GM12878 (cell line): ENCODE data around the gene PLEKHG1. TPM values are rescaled to one million over a fixed set of nuclear protein-coding genes. Genes with fewer than 3 reads are reported as not detected.

Experiments
- ATAC-seq: fragments of 200-7000 bp; cut with Tn5 transposase; 3 replicates; pipeline ENCODE4 v1.9.1; 2020; ENCODE audit warnings: mild to moderate bottlenecking, moderate library complexity
- BruUV-seq: library from RNA; stranded (reverse); fragments of 400-500 nt; replicated peaks from 2 replicates; lab custom pipeline; 2021; lab: Mats Ljungman, UMichigan
- CTCF ChIA-PET: fragments of 300-600 bp; sonication (Branson Sonifier 250); formaldehyde crosslinking; extraction: SDS; loops from one replicate; lab custom pipeline; 2021; ENCODE audit warnings: inconsistent platforms; lab: Yijun Ruan, JAX
- POLR2A ChIA-PET: fragments of 350-600 bp; formaldehyde crosslinking; extraction: SDS; loops from one replicate; lab custom pipeline; 2021; ENCODE audit warnings: inconsistent platforms; lab: Charles Lee
- RAD21 ChIA-PET: fragments of 300-600 bp; sonication (Branson Sonifier 250); formaldehyde crosslinking; loops from one replicate; lab custom pipeline; 2023; ENCODE audit warnings: antibody characterized with exemption; ENCODE audit not compliant: unreplicated experiment; lab: Charles Lee
- SMC1A ChIA-PET: fragments of 300-600 bp; sonication (Branson Sonifier 250); formaldehyde crosslinking; loops from one replicate; lab custom pipeline; 2023; ENCODE audit not compliant: unreplicated experiment, uncharacterized antibody; lab: Charles Lee
- DNase-seq: peaks from one replicate; pipeline ENCODE4 v3.0.0-alpha.2; 2011; ENCODE audit warnings: low read depth, low spot score
- FAIRE-seq: peaks from 3 replicates; lab custom pipeline; 2011; peaks lifted over from hg19 to GRCh38; lab: Jason Lieb, UNC
- H2AFZ ChIP-seq: 2 replicates; pipeline ENCODE4 v1.6.0; 2011; ENCODE audit warnings: low read depth, low read length, control low read depth; ENCODE audit not compliant: control insufficient read depth
- H3K27ac ChIP-seq: 2 replicates; pipeline ENCODE4 v1.5.1; 2011; ENCODE audit warnings: control low read depth; ENCODE audit not compliant: control insufficient read depth, insufficient read depth
- H3K27me3 ChIP-seq, 2 experiments: replicated peaks in 1 of 2; 2 replicates each; pipeline versions ENCODE4 v1.6.0 to v1.6.1; 2011; ENCODE audit warnings: low read length in 1 of 2; ENCODE audit not compliant: control insufficient read depth in 2 of 2, insufficient read depth in 2 of 2
- H3K36me3 ChIP-seq, 2 experiments: 2 replicates each; pipeline ENCODE4 v1.5.1; 2011; ENCODE audit warnings: low read length in 1 of 2; ENCODE audit not compliant: control insufficient read depth in 2 of 2, insufficient read depth in 2 of 2
- H3K4me1 ChIP-seq: 2 replicates; pipeline ENCODE4 v1.6.1; 2011; ENCODE audit warnings: mild to moderate bottlenecking, low read length, moderate library complexity, mixed read lengths; ENCODE audit not compliant: control insufficient read depth, insufficient read depth
- H3K4me2 ChIP-seq: 2 replicates; pipeline ENCODE4 v1.6.0; 2011; ENCODE audit warnings: control low read depth; ENCODE audit not compliant: control insufficient read depth, insufficient read depth
- H3K4me3 ChIP-seq: fragments of 200-600 bp; sonication (generic); 2 replicates; pipeline ENCODE4 v1.5.1; 2016
- H3K79me2 ChIP-seq: 2 replicates; pipeline ENCODE4 v1.6.0; 2011; ENCODE audit warnings: low read length; ENCODE audit not compliant: control insufficient read depth, insufficient read depth
- H3K9ac ChIP-seq: 2 replicates; pipeline ENCODE4 v1.8.0; 2011; ENCODE audit warnings: low read length, control low read depth, mixed read lengths; ENCODE audit not compliant: control insufficient read depth, insufficient read depth
- H3K9me3 ChIP-seq: replicated peaks from 3 replicates; pipeline ENCODE4 v1.5.1; 2011; ENCODE audit warnings: mild to moderate bottlenecking, low read length; ENCODE audit not compliant: control insufficient read depth, insufficient read depth
- H4K20me1 ChIP-seq: 2 replicates; pipeline ENCODE4 v1.6.0; 2011; ENCODE audit not compliant: control insufficient read depth, insufficient read depth
- ATF7 ChIP-seq: fragments of 450-650 bp; IDR thresholded peaks from 2 replicates; pipeline ENCODE4 v1.6.1; 2016; ENCODE audit warnings: low read depth, mild to moderate bottlenecking
- CBX3 ChIP-seq: fragments of 200-600 bp; sonication (generic); IDR thresholded peaks from 2 replicates; pipeline ENCODE4 v1.6.1; 2016; ENCODE audit warnings: low read depth, borderline replicate concordance
- MXI1 ChIP-seq: fragments of 150-350 bp; IDR thresholded peaks from 2 replicates; pipeline ENCODE4 v1.6.1; 2011; ENCODE audit warnings: low read depth, mild to moderate bottlenecking, inconsistent platforms, low read length, improper control_type of control experiment
- NFYA ChIP-seq: IDR thresholded peaks from 2 replicates; pipeline ENCODE4 v1.6.1; 2011; ENCODE audit warnings: low read depth, mild to moderate bottlenecking, low read length, improper control_type of control experiment, borderline replicate concordance
- POLR2A ChIP-seq: IDR thresholded peaks from 2 replicates; pipeline ENCODE4 v1.6.1; 2011; ENCODE audit warnings: low read depth, mild to moderate bottlenecking, low read length
- RAD21 ChIP-seq: IDR thresholded peaks from 2 replicates; pipeline ENCODE4 v1.6.1; 2011; ENCODE audit warnings: mild to moderate bottlenecking, low read depth, low read length, moderate library complexity; ENCODE audit not compliant: insufficient read depth
- RBBP5 ChIP-seq: fragments of 200-600 bp; sonication (generic); conservative IDR thresholded peaks from 2 replicates; pipeline ENCODE4 v1.6.1; 2016
- SP1 ChIP-seq: IDR thresholded peaks from one replicate; pipeline ENCODE4 v1.6.1; 2011; ENCODE audit warnings: low read depth, low read length
- SREBF2 ChIP-seq: IDR thresholded peaks from 2 replicates; pipeline ENCODE4 v1.6.1; 2012; ENCODE audit warnings: mild to moderate bottlenecking, low read length
- TCF12 ChIP-seq: IDR thresholded peaks from 2 replicates; pipeline ENCODE4 v1.6.1; 2011; ENCODE audit warnings: low read depth, mild to moderate bottlenecking, low read length
- TCF3 ChIP-seq: IDR thresholded peaks from 2 replicates; pipeline ENCODE4 v1.6.1; 2012; ENCODE audit warnings: low read depth, mild to moderate bottlenecking, low read length, borderline replicate concordance; ENCODE audit not compliant: insufficient read depth
- TCF7 ChIP-seq: IDR thresholded peaks from 2 replicates; pipeline ENCODE4 v1.6.1; 2014; ENCODE audit warnings: antibody characterized with exemption, borderline replicate concordance
- ZNF217 ChIP-seq: fragments of 450-650 bp; IDR thresholded peaks from 2 replicates; pipeline ENCODE4 v1.6.1; 2017; ENCODE audit warnings: antibody characterized with exemption, mild to moderate bottlenecking
- ZNF24 ChIP-seq: fragments of 450-650 bp; IDR thresholded peaks from 2 replicates; pipeline ENCODE4 v1.6.1; 2017; ENCODE audit warnings: antibody characterized with exemption, mild to moderate bottlenecking
- ZZZ3 ChIP-seq: IDR thresholded peaks from 2 replicates; pipeline ENCODE4 v1.6.1; 2011; ENCODE audit warnings: low read depth; ENCODE audit not compliant: control insufficient read depth, insufficient read length
- WGBS: methylation state at CpG from one replicate; pipeline ENCODE4 v1.1.6; 2016; ENCODE audit warnings: low lambda C conversion rate; ENCODE audit not compliant: insufficient replicate concordance, insufficient coverage; ENCODE audit errors: missing lambda C conversion rate; 5-methylcytosine and 5-hydroxymethylcytosine counted together
- in situ Hi-C: fragments of 300-500 bp; cut with MboI; formaldehyde crosslinking; loops from 9 replicates; pipeline ENCODE4 v1.14.3; 2018; ENCODE audit warnings: mixed read lengths
- intact Hi-C: fragments of 100-400 bp; cut with micrococcal nuclease; formaldehyde crosslinking; loops from one replicate; pipeline ENCODE4 v1.14.2; 2022; ENCODE audit not compliant: unreplicated experiment
- polyA plus RNA-seq, 11 experiments: library from polyadenylated mRNA; depleted of rRNA in 4 of 11; unstranded in 6 of 11; stranded (reverse) in 5 of 11; fragments of >200 nt; fragmentation: Nextera tagmentation in 4 of 11; fragmentation: Illumina TruSeq in 1 of 11; extraction: Ambion mirVana in 4 of 11; extraction: Trizol in 1 of 11; gene quantifications; 1 replicate in 1 of 11; 2 replicates in 10 of 11; pipeline versions ENCODE4 v1.2.1 to v1.2.3, GENCODE V29; 2011 to 2016; ENCODE audit warnings: inconsistent platforms in 2 of 11, missing spikeins in 2 of 11, low read depth in 1 of 11
- total RNA-seq, 4 experiments: library from RNA; depleted of rRNA in 3 of 4; stranded (reverse); fragments of >200 nt in 3 of 4; fragmentation: Illumina TruSeq in 1 of 4; extraction: Trizol in 1 of 4; gene quantifications; 2 replicates each; pipeline versions ENCODE4 v1.2.1 to v1.2.3, GENCODE V29; 2013 to 2021
- TF ChIP-seq, protein P1 (sequence below): IDR thresholded peaks from 2 replicates; pipeline ENCODE4 v1.6.1; 2012; ENCODE audit warnings: low read length, inconsistent platforms

The PLEKHG1 gene
- total and polyA plus RNA-seq, 10 of the 15 experiments (the other 5 are each of a cell fraction or from before 2014, with no cell fraction given): 0.77 to 17.2 (median 4.9) TPM

DNA sequence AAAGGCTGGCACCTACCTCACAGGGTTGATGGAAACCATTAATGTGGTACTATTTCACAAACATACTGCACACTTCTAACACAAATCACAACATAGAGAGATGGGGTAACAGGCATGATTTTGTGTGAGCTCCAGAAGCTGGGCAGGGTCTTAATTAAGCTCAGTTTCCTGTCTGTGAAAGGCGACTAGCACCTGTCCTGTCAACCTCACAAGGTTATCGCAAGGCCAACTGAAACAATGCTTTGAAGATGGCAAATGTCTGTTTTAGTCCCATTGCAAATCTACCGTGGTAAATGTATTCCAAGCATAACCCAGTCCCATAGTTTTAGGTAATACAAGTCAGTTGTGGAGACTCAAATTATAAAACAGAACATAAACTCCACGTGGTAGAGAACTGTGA lies 1.3 kb upstream of the PLEKHG1 start:
- H2AFZ ChIP-seq: no peak overlapping the region
- TF ChIP-seq, protein P1, sequence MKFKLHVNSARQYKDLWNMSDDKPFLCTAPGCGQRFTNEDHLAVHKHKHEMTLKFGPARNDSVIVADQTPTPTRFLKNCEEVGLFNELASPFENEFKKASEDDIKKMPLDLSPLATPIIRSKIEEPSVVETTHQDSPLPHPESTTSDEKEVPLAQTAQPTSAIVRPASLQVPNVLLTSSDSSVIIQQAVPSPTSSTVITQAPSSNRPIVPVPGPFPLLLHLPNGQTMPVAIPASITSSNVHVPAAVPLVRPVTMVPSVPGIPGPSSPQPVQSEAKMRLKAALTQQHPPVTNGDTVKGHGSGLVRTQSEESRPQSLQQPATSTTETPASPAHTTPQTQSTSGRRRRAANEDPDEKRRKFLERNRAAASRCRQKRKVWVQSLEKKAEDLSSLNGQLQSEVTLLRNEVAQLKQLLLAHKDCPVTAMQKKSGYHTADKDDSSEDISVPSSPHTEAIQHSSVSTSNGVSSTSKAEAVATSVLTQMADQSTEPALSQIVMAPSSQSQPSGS: no peak
- no peak for TF ChIP-seq RBBP5
- TF ChIP-seq SREBF2: no peak
- TF ChIP-seq TCF7: no peak
- no peak for TF ChIP-seq TCF12
- TF ChIP-seq SP1: no peak
- TF ChIP-seq TCF3: no peak
- TF ChIP-seq CBX3: no peak
- TF ChIP-seq ATF7: no peak
- no peak for TF ChIP-seq NFYA
- TF ChIP-seq ZNF217: no peak
- TF ChIP-seq RAD21: no peak
- no peak for TF ChIP-seq ZZZ3
- no peak for TF ChIP-seq MXI1
- no peak for TF ChIP-seq POLR2A
- TF ChIP-seq ZNF24: no peak
- TF ChIP-seq, all 136 proteins: peak for 0
- Histone ChIP-seq H3K4me3 (no peak overlapping the region), H3K36me3 (no peaks in the 10 kb centered on the region), H3K4me2 (no peak overlapping the region), H3K9ac (no peak overlapping the region), H3K4me1 (peaks cover 4% of the 10 kb centered on the region; the same call in 1 of the 2 replicates), H3K27ac (no peak overlapping the region), H3K9me3 (no peaks in the 10 kb centered on the region), H3K27me3 (peaks cover 2 to 7% of the 10 kb centered on the region in 2 experiments), H3K79me2 (no peaks in the 10 kb centered on the region), H4K20me1 (no peaks in the 10 kb centered on the region)
- ChIA-PET RAD21 (interaction anchor here (1.1 to 5.5 kb wide), 7 partner anchors 17 to 217 kb away, joined by 3 to 73 read pairs (median 11); no protein-coding TSS in a partner anchor), POLR2A (no interaction called here), SMC1A (interaction anchor here (0.9 to 3.9 kb wide), 12 partner anchors 16 to 217 kb away, joined by 3 to 30 read pairs (median 4); no protein-coding TSS in a partner anchor), CTCF (interaction anchor here (1.2 to 3.3 kb wide), 4 partner anchors 35 to 180 kb away, joined by 3 to 22 read pairs (median 7); no protein-coding TSS in a partner anchor)
- DNase-seq (no peak), FAIRE-seq (no peak), ATAC-seq (no peak)
- in situ Hi-C loops (no loop called here), intact Hi-C loops (no loop called here)
- BruUV-seq: no TSS peak
- 34% methylated on average over 4 of the region's 4 CpGs for WGBS
